GM19025 (cell line): ENCODE results near the gene TRAPPC2L.
"Not testable (repeated sequence)": the region's sequence is repeated elsewhere in the genome, so short reads cannot be mapped to it uniquely, and the experiment has no call there.

Source experiments
- ATAC-seq: cut with Tn5 transposase; IDR thresholded peaks from one replicate; pipeline ENCODE4 v1.9.1; 2021; ENCODE audit warnings: mild to moderate bottlenecking, low read depth, moderate library complexity; ENCODE audit not compliant: unreplicated experiment

TRAPPC2L gene

GRCh38 chr16:88817785-88818574 is 38.9 kb upstream of the TRAPPC2L start:
- ATAC-seq: no peak

- no peak for ATAC-seq
Measured at GRCh38 chr16:88818575-88818874, 38.4 kb upstream of the TRAPPC2L start.

GRCh38 chr16:88819126-88819525 is 37.8 kb upstream of the TRAPPC2L start:
- no peak for ATAC-seq

- ATAC-seq: no peak
Measured at GRCh38 chr16:88820385-88821025, 36.4 kb upstream of the TRAPPC2L start.

GRCh38 chr16:88821168-88821850 is 35.6 kb upstream of the TRAPPC2L start:
- ATAC-seq: no peak

- ATAC-seq: no peak
Measured at GRCh38 chr16:88822281-88823040, 34.5 kb upstream of the TRAPPC2L start.

- ATAC-seq: not testable (repeated sequence)
Measured at GRCh38 chr16:88823646-88824045, 33.3 kb upstream of the TRAPPC2L start.

GRCh38 chr16:88824256-88825077 is 32.5 kb upstream of the TRAPPC2L start:
- ATAC-seq: no peak

GRCh38 chr16:88825146-88825545 is 31.8 kb upstream of the TRAPPC2L start:
- no peak for ATAC-seq

GRCh38 chr16:88826070-88826840 is 30.7 kb upstream of the TRAPPC2L start:
- ATAC-seq: no peak

GRCh38 chr16:88827727-88828126 is 29.2 kb upstream of the TRAPPC2L start:
- ATAC-seq: no peak

GRCh38 chr16:88828711-88829110 is 28.2 kb upstream of the TRAPPC2L start:
- ATAC-seq: no peak

- no peak for ATAC-seq
Measured at GRCh38 chr16:88830258-88830657, 26.7 kb upstream of the TRAPPC2L start.

- ATAC-seq: no peak
Measured at GRCh38 chr16:88830783-88831182, 26.1 kb upstream of the TRAPPC2L start.

GRCh38 chr16:88831838-88832237 is 25.1 kb upstream of the TRAPPC2L start:
- ATAC-seq: no peak

GRCh38 chr16:88833086-88833485 is 23.8 kb upstream of the TRAPPC2L start:
- no peak for ATAC-seq

GRCh38 chr16:88834670-88835069 is 22.3 kb upstream of the TRAPPC2L start:
- no peak for ATAC-seq

GRCh38 chr16:88835383-88835782 is 21.5 kb upstream of the TRAPPC2L start:
- ATAC-seq: no peak

GRCh38 chr16:88835818-88836217 is 21.1 kb upstream of the TRAPPC2L start:
- ATAC-seq: no peak
